Stimulated activated CD8-positive, alpha-beta memory T cell treated with anti-CD3 and anti-CD28 coated beads, Interleukin-7, amount 100 ng/mL, for 48 hours (primary cell): ENCODE data around the gene KRTAP22-1.

Experiments used
- DNase-seq, 2 donors: peaks; one replicate each; pipeline ENCODE4 v3.0.0-alpha.2; 2020; ENCODE audit warnings: low read depth in 1 of 2; ENCODE audit errors: extremely low read depth in 1 of 2

The KRTAP22-1 gene

DNA sequence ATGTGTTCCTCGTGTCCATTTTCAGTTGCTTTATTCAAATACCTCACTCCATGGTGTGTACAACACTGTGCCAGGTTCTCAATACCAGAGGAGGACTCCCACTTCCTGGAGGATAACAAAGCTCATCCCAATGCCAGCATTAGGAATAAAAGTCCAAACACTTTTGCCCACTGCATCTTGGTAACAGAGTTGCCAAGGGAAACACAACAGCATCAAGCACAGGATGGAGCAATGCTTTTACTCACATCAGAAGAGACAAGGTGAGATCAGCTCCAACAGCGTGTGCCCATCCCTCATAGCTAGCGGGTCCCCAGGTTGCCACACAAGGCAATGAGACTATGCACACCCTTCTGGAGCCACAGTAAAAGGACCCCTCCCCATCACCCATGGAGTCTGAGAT, 22.5 kb downstream of the KRTAP22-1 start:
- DNase-seq, result no peak

DNA sequence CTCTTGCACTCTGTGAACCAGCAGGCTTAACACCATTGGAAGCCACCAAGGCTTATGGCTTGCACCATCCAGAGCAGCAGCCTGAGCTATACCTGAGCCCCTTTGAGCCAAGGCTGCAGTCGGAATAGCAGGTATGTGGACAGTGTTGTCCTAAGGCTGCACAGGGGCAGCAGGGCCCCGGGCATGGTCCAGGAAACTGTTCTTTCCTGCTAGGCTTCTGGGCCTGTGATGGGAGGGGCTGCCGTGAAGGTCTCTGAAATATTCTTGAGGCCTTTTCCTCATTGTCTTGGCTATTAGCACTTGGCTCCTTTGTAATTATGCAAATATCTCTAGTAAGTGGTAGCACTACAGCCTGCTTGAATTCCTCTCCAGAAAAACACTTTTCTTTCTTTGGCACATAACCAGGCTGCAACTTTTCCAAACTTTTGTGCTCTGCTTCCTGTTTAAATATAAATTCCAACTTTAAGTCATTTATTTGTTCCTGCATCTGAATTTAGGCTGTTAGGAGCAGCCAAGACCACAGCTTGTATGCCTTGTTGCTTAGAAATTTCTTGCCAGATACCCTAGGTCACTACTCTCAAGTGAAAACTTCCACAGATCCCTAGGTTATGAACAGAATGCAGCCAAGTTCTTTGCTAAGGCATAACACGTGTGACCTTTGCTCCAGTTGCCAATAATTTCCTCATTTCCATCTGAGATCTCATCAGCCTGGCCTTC, 24.7 kb downstream of the KRTAP22-1 start:
- no peak for DNase-seq

DNA sequence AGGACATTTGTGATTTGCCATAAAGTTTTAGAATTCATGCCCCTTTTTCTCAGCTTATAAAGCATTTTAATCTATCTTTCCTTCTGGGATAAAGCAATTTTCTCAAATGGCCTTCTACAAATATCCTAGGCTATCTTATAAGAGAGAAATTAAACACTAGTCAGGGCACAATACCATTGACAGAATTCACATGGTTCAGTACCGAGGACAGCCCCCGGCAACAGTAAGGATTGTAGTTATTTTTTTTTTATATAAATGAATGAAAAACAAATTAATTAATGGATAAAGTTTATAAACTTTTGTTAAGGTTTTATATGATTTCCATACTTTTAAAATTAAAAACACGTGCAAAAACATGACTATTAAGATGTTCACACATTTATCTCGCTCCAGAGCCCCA, 27.2 kb downstream of the KRTAP22-1 start:
- no peak for DNase-seq

DNA sequence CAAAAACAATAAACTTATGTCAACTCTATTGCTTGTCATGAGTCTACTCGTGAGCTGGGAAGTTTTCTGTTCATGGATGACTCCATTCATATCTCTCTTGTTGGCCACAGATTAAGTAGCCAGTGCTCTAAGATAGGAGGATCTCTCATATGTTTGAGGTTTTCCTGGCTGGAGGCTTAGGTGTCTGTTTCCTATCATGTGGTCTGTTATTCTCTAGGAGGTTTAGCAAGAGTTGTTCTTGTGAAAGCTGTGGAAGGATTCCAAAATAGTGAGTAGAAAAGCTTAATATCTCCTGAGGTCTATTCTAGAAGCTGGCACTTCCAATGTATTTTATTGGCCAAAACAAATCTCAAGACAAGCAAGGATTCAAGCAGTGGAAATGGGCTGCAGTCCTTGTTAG, 28.3 kb downstream of the KRTAP22-1 start:
- no peak for DNase-seq

DNA sequence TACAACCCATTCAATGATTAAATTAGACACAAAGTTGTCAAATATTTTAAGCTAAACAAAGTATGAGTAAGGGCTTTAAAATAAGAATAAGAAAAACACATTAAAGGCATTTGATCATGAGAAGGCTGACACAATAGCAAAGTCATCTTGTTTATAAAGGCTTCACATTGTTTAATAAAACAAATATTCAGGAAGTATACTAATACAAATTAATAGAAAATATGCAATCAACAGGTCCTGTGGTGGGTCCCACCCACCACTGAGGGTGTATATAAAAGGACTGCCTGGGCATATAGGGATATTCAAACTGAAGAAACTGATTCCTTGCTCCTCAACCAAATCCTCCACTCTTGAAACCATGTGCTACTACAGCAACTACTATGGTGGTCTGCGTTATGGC, 34.0 kb downstream of the KRTAP22-1 start, which contains the start of gene KRTAP20-2:
TSS of gene KRTAP20-2 (plus strand) at position 301 of the 400 bp plus-strand sequence. CDS start at position 359, 58 bp downstream.
- DNase-seq, result no peak

DNA sequence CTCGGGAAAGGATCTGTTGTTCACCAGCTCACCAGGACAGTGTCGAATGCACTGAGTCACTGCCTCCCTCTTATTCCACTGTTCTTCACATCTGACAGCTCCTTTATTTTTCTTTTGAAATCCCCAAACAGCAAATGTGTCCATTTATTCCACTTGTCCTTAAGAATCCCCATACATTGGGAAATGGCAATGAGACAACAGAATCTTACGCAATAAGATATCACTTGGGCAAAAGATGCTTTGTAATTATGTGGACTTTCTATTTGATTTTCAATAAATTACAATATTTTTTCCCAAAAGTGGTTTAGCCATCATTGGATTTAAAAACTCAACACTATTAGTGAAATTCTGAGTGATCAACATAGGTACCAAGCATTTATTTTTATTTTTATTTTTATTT, 37.8 kb downstream of the KRTAP22-1 start:
- DNase-seq, result no peak

DNA sequence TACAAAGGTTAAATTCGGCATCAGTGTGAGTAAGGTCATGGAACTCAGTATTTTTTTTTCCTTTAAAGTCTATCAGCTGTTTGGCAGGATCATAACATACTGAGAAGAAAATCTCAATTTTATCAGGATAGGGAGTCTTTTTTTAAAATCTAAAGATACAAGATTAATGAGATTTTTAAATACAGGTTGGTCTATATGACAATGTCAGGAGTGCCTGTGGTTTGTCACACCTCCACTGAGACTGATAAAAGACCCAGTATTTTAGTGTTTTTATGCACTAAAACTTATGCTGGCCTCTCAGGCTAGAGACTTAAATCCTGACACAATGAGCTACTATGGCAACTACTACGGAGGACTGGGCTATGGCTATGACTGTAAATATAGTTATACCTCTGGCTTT, 41.7 kb downstream of the KRTAP22-1 start, which contains the start of gene KRTAP20-3:
TSS of gene KRTAP20-3 (plus strand) at position 301 of the 400 bp plus-strand sequence.
- DNase-seq, result no peak

DNA sequence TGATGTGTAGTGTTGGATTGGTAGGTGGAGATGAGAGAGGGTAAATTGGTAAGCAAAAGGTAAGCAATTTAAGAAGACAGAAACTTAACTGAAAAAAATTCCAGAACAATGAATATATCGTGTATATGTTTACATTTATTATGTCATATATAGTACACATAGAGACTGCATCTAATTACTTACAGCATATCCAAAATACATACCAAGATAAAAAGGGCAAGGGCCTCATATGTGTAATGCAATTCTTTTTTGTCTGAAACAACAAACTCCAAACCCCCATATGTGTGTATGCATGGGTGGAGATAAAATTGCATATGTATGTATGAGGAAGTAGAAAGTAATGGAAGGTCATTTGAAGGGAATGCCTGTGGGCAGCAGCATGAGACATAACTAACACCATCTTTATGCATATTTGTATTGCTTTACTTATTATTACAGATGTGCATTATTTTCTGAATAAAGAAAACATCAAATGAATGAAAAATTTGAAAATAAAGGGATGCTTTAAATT, 46.1 kb downstream of the KRTAP22-1 start:
- no peak for DNase-seq
